MM.1S (cell line): Measurements from ENCODE around the gene TARS1.

Experiments used
- DNase-seq: peaks from one replicate; pipeline ENCODE4 v3.0.0-alpha.2; 2015
- H2AFZ ChIP-seq: fragments of 300-600 bp; sonication (generic); 2 replicates; pipeline ENCODE4 v1.6.0; 2016; ENCODE audit warnings: antibody characterized with exemption, low read length
- H3F3A ChIP-seq: fragments of 300-600 bp; sonication (generic); 2 replicates; pipeline ENCODE4 v1.6.1; 2016; ENCODE audit warnings: mild to moderate bottlenecking, antibody characterized with exemption, low read length, moderate library complexity, mixed read lengths; ENCODE audit not compliant: insufficient read depth
- H3K27ac ChIP-seq: fragments of 300-600 bp; sonication (generic); 2 replicates; pipeline ENCODE4 v1.5.1; 2016; ENCODE audit warnings: mild to moderate bottlenecking, low read length
- H3K27me3 ChIP-seq: fragments of 300-600 bp; sonication (generic); replicated peaks from 2 replicates; pipeline ENCODE4 v1.6.0; 2016; ENCODE audit warnings: low read length; ENCODE audit not compliant: insufficient read depth
- H3K36me3 ChIP-seq: fragments of 300-600 bp; sonication (generic); replicated peaks from 2 replicates; pipeline ENCODE4 v1.6.1; 2016; ENCODE audit warnings: mild to moderate bottlenecking, low read length, mixed read lengths; ENCODE audit not compliant: insufficient read depth
- H3K4me1 ChIP-seq: fragments of 300-600 bp; sonication (generic); 2 replicates; pipeline ENCODE4 v1.6.1; 2016; ENCODE audit warnings: low read length, mixed read lengths
- H3K4me2 ChIP-seq: fragments of 300-600 bp; sonication (generic); 2 replicates; pipeline ENCODE4 v1.6.0; 2016; ENCODE audit warnings: low read depth, low read length
- H3K4me3 ChIP-seq: fragments of 300-600 bp; sonication (generic); 2 replicates; pipeline ENCODE4 v1.5.1; 2016; ENCODE audit warnings: low read length, mixed read lengths
- H3K79me2 ChIP-seq: fragments of 300-600 bp; sonication (generic); 2 replicates; pipeline ENCODE4 v1.6.1; 2016; ENCODE audit warnings: mixed run types, low read length, mixed read lengths
- H3K9ac ChIP-seq: fragments of 300-600 bp; sonication (generic); 2 replicates; pipeline ENCODE4 v1.6.1; 2016; ENCODE audit warnings: low read length, mixed read lengths
- H3K9me2 ChIP-seq: fragments of 300-600 bp; sonication (generic); replicated peaks from 2 replicates; pipeline ENCODE4 v1.6.1; 2016; ENCODE audit warnings: mild to moderate bottlenecking, low read length, mixed read lengths; ENCODE audit not compliant: insufficient read depth
- H3K9me3 ChIP-seq: fragments of 300-600 bp; sonication (generic); replicated peaks from 2 replicates; pipeline ENCODE4 v1.6.1; 2016; ENCODE audit warnings: mild to moderate bottlenecking, low read length, mixed read lengths; ENCODE audit not compliant: insufficient read depth
- H4K20me1 ChIP-seq: fragments of 300-600 bp; sonication (generic); 2 replicates; pipeline ENCODE4 v1.6.1; 2016; ENCODE audit warnings: mild to moderate bottlenecking, low read length, moderate library complexity, mixed read lengths; ENCODE audit not compliant: insufficient read depth
- EZH2 ChIP-seq: fragments of 300-600 bp; sonication (generic); optimal IDR thresholded peaks from 2 replicates; pipeline ENCODE3; 2017; ENCODE audit warnings: low read depth, mild to moderate bottlenecking, antibody characterized with exemption, low read length, mixed read lengths
- EZH2phosphoT487 ChIP-seq: fragments of 300-600 bp; sonication (generic); IDR thresholded peaks from 2 replicates; pipeline ENCODE4 v1.6.1; 2018; ENCODE audit warnings: antibody characterized with exemption, low read length
- TF ChIP-seq, protein P1 (sequence below): fragments of 300-600 bp; sonication (generic); IDR thresholded peaks from 2 replicates; pipeline ENCODE4 v1.5.1; 2016; ENCODE audit warnings: antibody characterized with exemption, low read length, mixed read lengths

TARS1 gene

DNA sequence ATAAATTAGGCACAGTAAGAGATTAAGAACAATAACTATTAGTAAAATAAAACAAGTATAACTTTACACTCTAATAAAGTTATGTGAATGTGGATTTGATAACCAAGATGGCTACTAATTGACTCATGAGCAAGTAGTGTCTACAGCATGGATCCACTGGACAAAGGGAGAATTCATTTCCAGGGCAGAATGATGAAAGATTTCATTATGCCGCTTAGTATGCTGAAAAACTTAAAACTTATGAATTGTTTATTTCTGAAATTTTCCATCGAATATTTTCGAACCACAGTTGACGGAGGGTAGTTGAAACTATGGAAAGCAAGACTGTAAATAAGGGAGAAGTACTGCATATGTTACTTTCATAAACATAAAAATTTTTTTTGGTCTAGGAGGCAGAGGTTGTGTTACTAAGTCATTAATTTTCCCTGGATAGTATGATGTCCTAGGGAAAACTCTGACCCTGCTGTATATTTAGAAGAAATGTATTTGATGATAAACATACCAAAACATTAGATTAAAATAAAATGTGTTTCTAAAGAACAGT, 24.9 kb upstream of the TARS1 start:
- Histone ChIP-seq H3K79me2 (no peaks in the 10 kb centered on the region), H2AFZ (no peak overlapping the region), H3K36me3 (no peaks in the 10 kb centered on the region), H3K9me2 (no peaks in the 10 kb centered on the region), H3K4me3 (no peak overlapping the region), H3K4me1 (no peaks in the 10 kb centered on the region), H3F3A (no peaks in the 10 kb centered on the region), H4K20me1 (no peaks in the 10 kb centered on the region), H3K27me3 (no peaks in the 10 kb centered on the region), H3K9ac (no peak overlapping the region), H3K27ac (no peak overlapping the region), H3K9me3 (no peaks in the 10 kb centered on the region), H3K4me2 (no peak overlapping the region)
- TF ChIP-seq, protein P1, sequence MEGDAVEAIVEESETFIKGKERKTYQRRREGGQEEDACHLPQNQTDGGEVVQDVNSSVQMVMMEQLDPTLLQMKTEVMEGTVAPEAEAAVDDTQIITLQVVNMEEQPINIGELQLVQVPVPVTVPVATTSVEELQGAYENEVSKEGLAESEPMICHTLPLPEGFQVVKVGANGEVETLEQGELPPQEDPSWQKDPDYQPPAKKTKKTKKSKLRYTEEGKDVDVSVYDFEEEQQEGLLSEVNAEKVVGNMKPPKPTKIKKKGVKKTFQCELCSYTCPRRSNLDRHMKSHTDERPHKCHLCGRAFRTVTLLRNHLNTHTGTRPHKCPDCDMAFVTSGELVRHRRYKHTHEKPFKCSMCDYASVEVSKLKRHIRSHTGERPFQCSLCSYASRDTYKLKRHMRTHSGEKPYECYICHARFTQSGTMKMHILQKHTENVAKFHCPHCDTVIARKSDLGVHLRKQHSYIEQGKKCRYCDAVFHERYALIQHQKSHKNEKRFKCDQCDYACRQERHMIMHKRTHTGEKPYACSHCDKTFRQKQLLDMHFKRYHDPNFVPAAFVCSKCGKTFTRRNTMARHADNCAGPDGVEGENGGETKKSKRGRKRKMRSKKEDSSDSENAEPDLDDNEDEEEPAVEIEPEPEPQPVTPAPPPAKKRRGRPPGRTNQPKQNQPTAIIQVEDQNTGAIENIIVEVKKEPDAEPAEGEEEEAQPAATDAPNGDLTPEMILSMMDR, result no peak
- TF ChIP-seq EZH2, result no peak
- TF ChIP-seq EZH2phosphoT487, result no peak
- no peak for DNase-seq

DNA sequence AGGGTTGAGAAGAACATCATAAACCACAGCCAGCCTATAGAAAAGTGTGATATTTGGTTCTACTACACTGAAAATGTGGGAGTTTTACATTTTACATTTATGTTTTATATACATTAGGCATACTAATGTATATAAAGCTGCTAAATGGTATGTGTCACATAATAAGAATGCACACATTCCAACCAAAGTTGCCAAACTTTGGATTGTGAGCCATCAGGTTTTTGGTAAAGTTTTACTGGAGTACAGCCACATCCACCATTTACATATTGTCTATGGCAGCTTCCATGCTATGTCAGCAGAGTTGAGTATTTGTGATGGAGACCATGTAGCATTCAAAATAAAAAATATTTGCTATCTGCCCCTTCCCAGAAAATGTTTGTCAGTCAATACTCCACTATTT, 23.1 kb upstream of the TARS1 start:
- Histone ChIP-seq H3F3A (no peaks in the 10 kb centered on the region), H3K4me1 (no peaks in the 10 kb centered on the region), H4K20me1 (no peaks in the 10 kb centered on the region), H3K36me3 (no peaks in the 10 kb centered on the region), H3K4me2 (no peak overlapping the region), H3K27me3 (no peaks in the 10 kb centered on the region), H3K79me2 (no peaks in the 10 kb centered on the region), H3K9ac (no peak overlapping the region), H3K4me3 (no peak overlapping the region), H3K9me2 (no peaks in the 10 kb centered on the region), H3K9me3 (no peaks in the 10 kb centered on the region), H2AFZ (no peak overlapping the region), H3K27ac (no peak overlapping the region)
- TF ChIP-seq, protein P1, result no peak
- no peak for TF ChIP-seq EZH2phosphoT487
- TF ChIP-seq EZH2, result no peak
- DNase-seq, result no peak

DNA sequence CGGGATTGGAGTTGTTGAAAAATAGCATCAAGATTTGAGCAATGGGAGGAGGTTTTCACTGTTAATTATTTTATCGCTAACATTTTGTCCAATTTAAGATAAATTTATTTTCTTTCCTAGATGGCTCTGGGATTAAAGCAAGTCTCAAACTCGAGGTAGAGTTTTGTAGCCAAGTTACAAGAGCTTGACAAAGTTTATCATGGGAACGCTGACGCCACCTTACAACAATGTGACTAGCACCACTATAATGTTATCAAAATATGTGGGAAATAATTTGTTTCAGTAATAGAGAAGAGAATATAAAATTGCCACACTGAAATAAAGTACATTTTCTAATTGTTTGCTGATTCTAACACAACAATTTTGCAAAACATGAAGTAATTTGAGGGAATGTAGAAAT, 19.8 kb upstream of the TARS1 start:
- H2AFZ ChIP-seq, result no peak overlapping the region
- H3K27me3 ChIP-seq, result no peaks in the 10 kb centered on the region
- no peaks in the 10 kb centered on the region for H3K36me3 ChIP-seq
- TF ChIP-seq EZH2phosphoT487 (no peak), EZH2 (no peak)
- TF ChIP-seq, protein P1, result no peak
- H3K9ac ChIP-seq, result no peak overlapping the region
- H3K27ac ChIP-seq, result no peak overlapping the region
- DNase-seq, result no peak
- no peaks in the 10 kb centered on the region for H3K4me1 ChIP-seq
- no peaks in the 10 kb centered on the region for H3K79me2 ChIP-seq
- H3K4me3 ChIP-seq, result no peak overlapping the region
- no peaks in the 10 kb centered on the region for H3F3A ChIP-seq
- no peaks in the 10 kb centered on the region for H3K9me2 ChIP-seq
- H3K4me2 ChIP-seq, result no peak overlapping the region
- H3K9me3 ChIP-seq, result no peaks in the 10 kb centered on the region
- H4K20me1 ChIP-seq, result no peaks in the 10 kb centered on the region
